ENCODE data around the gene AJAP1.

The AJAP1 gene

GRCh38 chr1:4837031-4837600 lies 182.7 kb downstream of the AJAP1 start:
- no peak for DNase-seq (ENCODE audit: low read depth)

- no peak for DNase-seq (ENCODE audit: low read depth)
Measured at GRCh38 chr1:4837752-4838151, 183.3 kb downstream of the AJAP1 start.

GRCh38 chr1:4838231-4838630 lies 183.8 kb downstream of the AJAP1 start:
- no peak for DNase-seq (ENCODE audit: low read depth)
